ENCODE results near the gene DNAJC6.

Gene DNAJC6

DNA sequence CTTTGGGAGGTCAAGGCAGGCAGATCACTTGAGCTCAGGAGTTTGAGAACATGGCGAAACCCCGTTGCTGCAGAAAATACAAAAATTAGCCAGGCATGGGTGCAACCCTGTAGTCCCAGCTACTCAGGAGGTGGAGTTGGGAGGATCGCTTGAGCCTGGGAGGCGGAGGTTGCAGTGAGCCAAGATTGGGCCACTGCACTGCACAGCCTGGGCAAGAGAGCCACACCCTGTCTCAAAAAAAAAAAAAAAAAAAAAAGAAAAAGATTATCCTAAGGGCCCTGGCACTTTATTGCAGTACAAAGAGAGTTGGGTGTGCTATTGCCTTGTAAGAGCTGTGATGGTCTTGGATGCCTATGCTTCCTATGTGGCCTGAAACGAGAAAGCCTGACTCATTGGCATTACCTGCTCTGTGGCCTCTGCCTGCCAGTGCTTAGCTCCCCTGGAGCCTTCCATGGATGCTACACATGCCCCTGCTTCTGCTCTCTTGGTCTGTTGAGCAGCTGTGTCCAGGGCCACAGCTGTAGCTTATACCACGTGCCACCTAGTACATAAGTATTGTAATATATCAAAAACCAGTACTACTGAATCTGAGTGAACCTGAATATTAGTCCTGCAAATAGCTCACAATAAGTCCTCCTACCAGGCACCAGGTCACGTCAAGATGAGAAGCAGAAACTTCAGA is 45.8 kb downstream of the DNAJC6 start:
- no peak for TF ChIP-seq CTCF (IDR thresholded peaks at IDR 0.05; ENCODE audit: insufficient read depth, missing control alignments)
- no peak for DNase-seq (ENCODE audit: insufficient read length, low spot score)
- no peak for FAIRE-seq

- no peak for TF ChIP-seq CTCF (IDR thresholded peaks at IDR 0.05; ENCODE audit: insufficient read depth, missing control alignments)
- FAIRE-seq = peak; percentile 16
- no peak for DNase-seq (ENCODE audit: insufficient read length, low spot score)
These were observed 48.1 kb downstream of the DNAJC6 start for GRCh38 chr1:65357291-65357960.

DNA sequence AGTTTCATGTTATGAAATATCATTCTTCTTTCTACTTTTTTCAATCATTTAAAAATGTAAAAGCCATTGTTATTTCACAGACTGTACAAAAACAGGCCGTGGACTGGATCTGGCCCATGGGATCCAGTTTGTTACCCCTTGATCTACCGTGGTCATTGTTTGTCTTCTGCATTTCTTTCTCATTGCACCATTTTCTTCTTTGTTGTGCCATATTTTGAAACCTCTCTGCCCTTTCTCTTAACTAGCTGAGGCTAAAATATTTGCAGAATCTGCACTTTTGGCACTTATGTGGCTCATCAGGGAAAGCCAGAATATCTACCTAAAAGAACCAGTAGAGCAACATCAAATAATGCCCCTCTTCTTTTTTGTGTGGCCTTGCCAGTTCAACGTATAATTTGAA is 50.5 kb downstream of the DNAJC6 start:
- FAIRE-seq = no peak
- no peak for DNase-seq (ENCODE audit: insufficient read length, low spot score)

GRCh38 chr1:65360648-65361047 is 51.3 kb downstream of the DNAJC6 start:
- FAIRE-seq (peak; percentile 77), DNase-seq (ENCODE audit: insufficient read length, low spot score) (no peak)
- no peak for TF ChIP-seq CTCF (IDR thresholded peaks at IDR 0.05; ENCODE audit: insufficient read depth, missing control alignments)

More for the DNA sequence above, 50.5 kb downstream of the DNAJC6 start:
- TF ChIP-seq CTCF (IDR thresholded peaks at IDR 0.05; ENCODE audit: insufficient read depth, missing control alignments) = no peak

GRCh38 chr1:65362545-65362944 is 53.2 kb downstream of the DNAJC6 start:
- no peak for DNase-seq (ENCODE audit: insufficient read length, low spot score)
- no peak for FAIRE-seq

DNA sequence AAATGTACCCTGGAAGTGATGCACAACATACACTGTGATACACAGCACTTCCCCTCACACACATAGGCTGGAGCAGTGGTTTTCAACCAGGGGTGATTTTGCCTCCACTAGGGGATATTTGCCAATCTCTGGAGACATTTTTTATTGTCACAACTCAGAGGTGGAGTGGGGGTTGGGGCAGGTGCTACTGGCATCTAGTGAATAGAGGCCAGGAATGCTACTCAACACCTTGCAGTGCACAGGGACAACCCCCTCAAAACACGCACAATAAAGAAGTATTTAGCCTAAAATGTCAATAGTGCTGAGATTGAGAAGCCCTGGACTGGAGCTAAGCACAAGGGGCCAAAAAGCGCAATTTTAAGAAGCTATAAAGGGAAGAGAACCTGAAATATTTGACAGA is 54.1 kb downstream of the DNAJC6 start:
- FAIRE-seq (no peak), DNase-seq (ENCODE audit: insufficient read length, low spot score) (no peak)
- no peak for TF ChIP-seq CTCF (IDR thresholded peaks at IDR 0.05; ENCODE audit: insufficient read depth, missing control alignments)

More at GRCh38 chr1:65362545-65362944, 53.2 kb downstream of the DNAJC6 start:
- TF ChIP-seq CTCF (IDR thresholded peaks at IDR 0.05; ENCODE audit: insufficient read depth, missing control alignments) = no peak

- no peak for TF ChIP-seq CTCF (IDR thresholded peaks at IDR 0.05; ENCODE audit: insufficient read depth, missing control alignments)
- FAIRE-seq (no peak), DNase-seq (ENCODE audit: insufficient read length, low spot score) (no peak)
These were observed 59.1 kb downstream of the DNAJC6 start for GRCh38 chr1:65368403-65368802.
